Stimulated activated CD8-positive, alpha-beta memory T cell treated with anti-CD3 and anti-CD28 coated beads, Interleukin-7, amount 100 ng/mL, for 4 hours (primary cell): ENCODE data around the gene GPA33.
A peak's percentile ranks its signal among the peaks of the same experiment; 100 is the strongest.
"Not testable (repeated sequence)": the region's sequence is repeated elsewhere in the genome, so short reads cannot be mapped to it uniquely, and the experiment has no call there.

Experiments used
- DNase-seq, 2 donors: peaks; one replicate each; pipeline ENCODE4 v3.0.0-alpha.2; 2020; ENCODE audit warnings: low read depth in 2 of 2

GPA33 gene

DNA sequence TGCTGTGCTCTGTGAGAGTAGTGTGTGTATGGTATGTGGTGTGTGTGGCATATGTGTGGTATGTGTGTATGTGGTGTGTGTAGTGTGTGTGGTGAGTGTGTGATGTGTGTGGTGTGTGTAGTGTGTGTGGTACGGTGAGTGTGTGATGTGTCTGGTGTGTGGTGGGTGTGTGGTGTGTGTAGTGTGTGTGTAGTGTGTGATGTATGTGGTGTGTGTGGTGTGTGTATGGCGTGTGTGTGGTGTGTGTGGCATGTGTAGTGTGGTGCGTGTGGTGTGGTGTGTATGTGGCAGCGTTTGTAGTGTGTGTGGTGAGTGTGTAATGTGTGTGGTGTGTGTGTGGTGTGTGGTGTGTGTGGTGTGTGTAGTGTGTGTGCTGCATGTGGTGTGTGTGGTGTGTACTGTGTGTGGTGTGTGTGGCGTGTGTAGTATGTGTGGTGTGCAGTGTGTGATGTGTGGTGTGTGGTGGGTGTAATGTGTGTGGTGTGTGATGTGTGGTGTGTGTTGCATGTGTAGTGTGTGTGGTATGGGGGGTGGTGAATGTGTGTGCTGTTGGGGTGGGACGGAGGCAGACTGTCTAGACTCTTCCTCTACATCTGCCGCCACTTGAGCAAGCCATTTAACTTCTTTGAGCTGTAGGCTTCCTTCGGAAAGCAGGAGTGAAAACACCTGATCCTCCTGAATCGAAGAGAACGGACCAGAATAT lies 33.5 kb downstream of the GPA33 start:
- no peak for DNase-seq

DNA sequence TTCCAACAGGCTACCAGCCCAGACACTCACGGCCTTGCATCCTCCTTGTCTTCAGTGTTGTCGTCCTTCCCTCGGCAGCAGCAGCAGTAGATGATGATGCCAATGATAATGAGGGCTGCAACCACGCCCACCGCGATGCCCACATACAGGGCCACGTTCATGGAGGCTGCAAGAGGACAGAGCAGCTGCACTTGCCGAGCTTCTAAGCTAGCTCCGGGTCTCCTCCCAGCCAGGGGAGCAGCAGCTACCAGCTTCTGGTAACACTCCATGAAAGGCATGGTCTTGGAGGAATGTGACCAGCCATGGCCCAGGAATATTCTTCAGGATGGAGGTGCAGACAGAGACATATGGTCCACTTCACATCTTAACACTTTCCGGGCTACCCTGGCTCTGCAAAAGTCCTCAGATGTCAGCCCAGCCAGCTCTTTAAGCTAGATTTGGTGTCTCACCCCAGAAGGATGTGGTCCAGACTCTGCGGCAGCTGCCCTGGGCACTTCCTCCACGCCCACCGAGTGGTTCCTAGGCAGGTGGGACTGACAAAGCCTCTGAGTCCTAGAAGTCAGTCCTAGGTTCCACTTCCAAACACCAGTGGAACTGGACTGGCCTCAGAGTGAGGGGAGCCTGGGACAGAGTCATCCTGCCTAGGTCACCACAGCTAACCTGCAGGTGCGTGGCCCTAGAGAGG lies 35.1 kb downstream of the GPA33 start:
- no peak for DNase-seq

DNA sequence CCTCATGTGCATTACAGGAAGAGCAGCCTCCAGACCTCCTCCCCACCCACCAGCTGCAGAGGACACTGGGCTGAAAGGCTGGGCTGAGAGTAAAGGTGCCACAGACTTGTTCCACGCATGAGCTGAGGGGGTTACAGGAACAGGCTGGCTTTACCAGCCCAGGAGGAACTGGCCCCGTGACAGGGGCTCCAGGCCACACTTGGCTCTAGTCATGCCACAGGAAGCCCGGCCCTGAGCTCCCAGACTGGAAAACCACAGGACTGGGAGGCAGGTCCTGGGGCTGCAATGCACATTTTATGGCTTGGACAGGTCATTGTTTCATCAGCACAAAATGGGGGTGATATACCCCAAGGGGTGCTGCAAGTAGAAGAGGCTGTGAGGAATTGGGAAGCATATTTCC lies 35.6 kb downstream of the GPA33 start:
- no peak for DNase-seq

DNA sequence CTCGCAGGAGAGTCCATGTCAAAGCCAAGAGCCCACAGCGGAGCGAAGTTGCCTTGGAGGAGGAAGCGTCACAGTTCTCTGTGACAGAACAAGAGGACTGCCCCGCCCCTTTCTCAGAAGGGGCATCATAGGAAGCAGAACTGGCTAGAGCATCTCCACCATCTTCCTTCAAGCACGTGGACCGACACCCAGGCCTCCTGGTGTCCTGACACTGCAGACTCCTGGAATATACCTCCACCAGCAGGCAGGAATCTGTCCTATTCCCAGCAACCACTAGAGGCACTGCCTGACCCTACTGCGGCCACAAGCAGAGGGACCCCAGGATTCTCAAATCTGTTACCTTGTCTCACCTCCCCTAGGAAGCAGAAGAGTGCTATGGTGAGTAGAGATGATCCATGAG lies 37.8 kb downstream of the GPA33 start:
- DNase-seq = no peak

DNA sequence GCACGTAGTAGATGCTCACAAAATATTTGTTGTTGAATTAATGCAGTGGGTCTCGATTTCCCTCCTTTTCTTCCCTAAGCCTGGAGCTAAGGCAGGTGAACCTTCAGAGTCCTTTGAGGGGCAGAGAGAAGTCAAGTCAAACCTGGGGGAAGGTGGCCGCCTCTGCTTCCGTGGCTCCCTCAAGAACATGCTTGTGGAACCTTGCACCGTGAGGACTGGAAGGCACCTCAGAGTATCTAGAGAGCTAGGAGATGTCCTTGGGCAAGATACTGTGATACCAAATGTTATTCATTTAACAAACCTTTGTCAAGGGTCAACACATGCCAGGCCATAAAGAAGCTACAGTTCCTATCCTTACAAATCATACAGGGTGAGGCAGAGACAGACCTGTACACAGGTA lies 38.3 kb downstream of the GPA33 start:
- no peak for DNase-seq

DNA sequence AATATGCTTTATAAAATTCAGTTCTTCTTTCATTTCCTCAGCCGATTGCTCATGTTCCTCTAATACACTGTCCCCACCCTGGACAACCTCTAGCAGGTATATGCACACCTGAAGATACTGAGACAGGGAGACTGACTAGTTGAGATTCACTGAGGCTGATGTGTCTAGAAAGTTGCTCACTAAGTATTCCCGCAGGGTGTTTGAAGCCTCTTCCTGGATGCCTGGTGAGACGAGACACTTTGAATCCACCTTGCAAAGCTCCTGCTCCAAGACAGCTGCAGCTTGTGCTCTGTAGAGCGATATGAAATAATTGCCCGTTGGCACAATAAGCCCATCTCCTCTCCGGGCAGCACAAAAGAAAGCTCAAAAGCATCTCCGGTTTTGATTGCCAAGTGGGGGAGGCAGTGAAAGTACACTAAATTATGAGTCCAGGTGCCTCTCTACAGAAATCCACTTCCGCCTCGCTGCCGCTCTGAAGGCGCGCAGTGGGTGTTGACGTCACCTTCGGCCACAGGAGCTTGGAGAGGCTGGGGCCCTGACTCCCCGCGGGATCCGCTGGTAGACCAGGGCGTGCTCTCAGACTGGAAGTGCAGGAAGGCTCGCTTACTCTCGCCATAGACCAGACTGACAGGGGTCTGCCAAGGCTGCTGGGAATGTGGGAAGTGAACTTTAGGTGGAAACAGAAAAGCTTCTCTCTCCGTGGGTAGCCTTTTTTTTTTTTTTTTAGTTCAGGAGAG lies 46.3 kb downstream of the GPA33 start:
- peak; percentile 36 to 58 for DNase-seq

DNA sequence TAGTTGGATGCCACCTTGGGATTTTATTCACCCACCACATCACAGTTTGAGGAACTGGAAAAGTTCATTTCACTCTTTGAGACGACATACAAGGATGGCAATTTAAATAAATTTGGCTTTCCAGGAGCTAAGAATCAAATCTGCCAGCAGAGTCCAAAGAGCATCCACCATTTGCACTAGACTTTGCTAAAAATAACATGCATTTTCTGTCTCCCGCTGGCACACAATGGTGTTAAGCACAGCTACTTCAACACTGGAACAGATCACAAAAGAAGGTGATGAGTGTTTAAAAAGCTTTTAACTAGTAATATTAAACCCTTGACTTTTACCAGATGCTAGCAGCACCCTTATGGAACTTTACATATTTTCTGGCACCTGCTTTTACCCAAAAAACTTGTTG lies 56.5 kb downstream of the GPA33 start:
- DNase-seq = no peak

DNA sequence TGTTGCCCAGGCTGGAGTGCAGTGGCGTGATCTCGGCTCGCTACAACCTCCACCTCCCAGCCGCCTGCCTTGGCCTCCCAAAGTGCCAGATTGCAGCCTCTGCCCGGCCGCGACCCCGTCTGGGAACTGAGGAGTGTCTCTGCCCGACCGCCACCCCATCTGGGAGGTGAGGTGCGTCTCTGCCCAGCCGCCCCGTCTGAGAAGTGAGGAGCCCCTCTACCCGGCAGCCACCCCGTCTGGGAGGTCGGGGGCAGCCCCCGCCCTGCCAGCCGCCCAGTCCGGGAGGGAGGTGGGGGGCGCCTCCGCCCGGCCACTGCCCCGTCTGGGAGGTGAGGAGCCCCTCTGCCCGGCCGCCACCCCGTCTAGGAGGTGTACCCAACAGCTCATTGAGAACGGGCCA lies 60.6 kb downstream of the GPA33 start:
- not testable (repeated sequence) for DNase-seq

DNA sequence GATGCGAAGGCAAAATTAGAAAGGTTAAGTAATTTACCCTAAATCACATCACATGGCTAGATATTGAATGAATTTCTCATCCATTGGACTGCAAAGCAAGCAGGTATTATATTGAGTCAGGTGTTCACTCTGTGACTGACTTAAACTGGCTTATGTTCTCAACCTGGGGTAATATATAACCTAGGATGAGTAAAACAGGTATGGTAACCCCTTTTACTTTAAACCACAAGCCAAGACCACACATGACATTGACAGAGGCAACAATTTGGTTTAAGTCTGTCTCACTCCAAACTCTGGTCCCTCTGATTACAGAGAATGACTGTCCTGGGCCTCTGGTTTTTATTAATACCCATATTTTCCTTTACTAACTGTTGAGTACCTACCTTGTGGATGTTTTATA lies 67.8 kb downstream of the GPA33 start:
- no peak for DNase-seq

DNA sequence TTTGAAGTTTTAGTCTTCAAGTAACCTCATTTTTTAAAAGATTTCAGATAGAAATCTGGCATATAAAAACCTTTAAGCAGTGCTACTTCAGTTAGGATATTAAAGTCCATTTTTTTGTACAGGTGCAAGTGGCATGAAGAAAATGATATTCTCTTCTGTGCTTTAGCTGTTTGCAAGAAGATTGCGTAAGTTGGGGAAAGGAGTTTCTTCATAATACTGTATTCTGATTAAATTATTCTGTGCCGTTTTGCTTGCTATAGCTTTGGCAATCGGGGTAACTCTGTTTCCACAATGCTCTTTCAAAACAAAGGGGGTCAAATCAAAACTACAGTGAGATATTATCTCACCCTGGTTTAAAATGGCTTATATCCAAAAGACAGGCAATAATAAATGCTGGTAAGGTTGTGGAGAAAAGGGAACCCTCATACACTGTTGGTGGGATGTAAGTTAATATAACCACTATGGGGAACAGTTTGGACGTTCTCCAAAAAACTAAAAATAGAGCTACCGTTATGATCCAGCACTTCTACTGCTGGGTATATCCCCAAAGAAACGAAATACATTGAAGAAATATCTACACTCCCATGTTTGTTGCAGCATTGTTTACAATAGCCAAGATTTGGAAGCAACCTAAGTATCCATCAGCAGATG lies 74.0 kb downstream of the GPA33 start:
- no peak for DNase-seq

DNA sequence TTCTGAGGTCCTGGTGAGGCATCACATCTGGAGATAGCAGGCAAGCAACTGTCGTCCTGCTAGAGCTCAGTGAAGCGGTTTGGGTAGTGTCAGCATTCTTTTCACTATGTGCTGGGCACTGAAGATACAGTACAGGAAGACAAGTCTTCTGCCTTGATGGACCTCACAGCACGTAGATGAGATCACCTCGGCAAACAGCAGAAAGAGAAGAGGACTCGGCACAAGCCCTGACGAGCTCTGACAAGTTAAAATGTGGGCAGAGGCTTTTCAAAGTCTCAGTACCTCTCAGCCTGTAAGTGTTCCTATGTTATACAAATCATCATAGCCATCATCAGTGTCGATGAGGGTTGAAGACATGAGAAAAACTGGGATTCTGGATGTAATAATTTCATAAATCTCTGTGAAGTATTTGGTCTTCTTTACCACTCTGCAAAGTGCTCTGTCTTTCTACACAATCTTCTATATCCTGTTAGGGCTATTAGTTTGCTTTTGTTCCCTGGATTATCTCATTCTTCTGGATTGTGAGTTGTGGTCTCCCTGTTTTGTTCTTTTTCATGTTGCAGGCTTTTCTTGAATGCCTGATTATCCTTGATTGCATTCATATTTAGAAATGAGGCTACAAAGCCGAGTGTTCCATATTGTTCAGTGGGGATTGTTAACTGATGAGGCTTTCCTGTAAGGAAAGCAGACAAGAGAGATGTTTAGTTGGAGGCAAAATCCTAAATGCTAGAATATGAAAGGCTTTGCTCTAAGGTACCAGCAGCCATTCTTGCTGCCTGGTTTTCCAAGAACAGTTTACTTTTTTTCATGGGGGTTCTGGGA lies 76.9 kb downstream of the GPA33 start:
- DNase-seq = no peak

DNA sequence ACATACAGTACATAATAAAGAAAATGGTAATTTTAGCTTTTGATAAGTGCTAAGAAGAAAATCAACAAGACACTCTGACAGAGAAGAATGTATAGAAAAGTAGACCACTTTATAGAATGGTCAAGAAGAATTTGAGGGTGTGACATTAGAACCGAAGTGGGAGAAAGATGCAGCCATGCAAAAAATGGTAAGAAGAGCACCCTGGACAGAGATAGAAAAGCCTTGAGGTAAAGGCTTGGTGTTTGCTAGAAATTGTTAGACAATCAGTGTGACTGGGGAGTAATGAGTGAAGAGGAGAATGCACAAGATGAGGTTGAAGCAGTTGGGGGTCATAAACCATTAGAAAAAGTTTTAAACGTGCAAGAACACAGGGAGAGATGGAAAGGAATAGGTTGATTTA lies 77.6 kb downstream of the GPA33 start:
- DNase-seq = no peak

DNA sequence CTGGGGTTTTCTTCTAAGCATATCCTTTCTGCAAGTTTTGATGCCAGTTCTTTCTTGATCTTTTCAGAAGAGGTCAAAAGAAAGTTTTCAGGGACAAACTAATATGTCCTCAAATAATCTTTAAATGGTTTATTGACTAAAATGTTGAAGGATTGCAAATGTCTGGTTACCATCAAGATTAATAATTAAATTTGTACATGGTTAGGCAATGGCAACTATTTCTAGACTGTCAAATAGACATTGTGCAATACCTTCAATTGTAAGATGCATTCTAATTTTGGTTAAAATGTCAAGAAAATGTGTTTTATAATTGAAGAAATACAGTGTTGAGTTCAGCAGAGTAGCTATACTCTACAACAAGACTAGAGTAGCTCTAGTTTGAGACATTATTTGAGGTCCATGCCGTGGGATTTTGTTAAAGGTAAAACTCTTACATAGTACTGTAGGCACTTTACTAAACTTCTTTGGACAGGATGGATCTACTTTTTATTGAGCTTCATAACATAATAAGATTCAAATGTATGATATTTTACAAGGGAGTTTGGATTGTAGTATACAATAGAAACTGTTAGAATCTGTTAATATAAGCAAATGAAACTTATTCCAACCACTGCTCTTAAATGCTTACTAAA lies 78.5 kb downstream of the GPA33 start:
- DNase-seq = no peak

DNA sequence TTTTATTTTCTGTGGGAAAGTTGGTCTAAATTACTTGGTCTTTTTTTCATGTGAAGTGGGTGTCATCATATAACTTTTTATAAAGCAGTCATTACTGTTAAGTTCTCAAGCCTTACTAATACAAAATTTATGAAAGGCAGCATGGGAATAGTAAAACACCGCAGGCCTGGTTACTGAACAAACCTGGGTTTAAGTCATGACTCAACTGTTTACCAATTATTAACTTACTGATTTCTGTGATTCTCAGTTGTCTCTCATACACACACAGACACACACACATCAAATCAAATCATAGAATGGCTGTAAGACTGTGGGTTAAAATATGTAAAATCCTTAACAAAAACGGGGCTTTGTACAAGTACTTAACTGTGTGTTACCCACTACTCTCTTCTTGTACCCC lies 86.5 kb downstream of the GPA33 start:
- no peak for DNase-seq
